ENCODE data around the gene INTS3.
"Not testable (repeated sequence)": the region's sequence is repeated elsewhere in the genome, so short reads cannot be mapped to it uniquely, and the experiment has no call there.

INTS3 gene

GRCh38 chr1:153752072-153752471 lies 24.2 kb downstream of the INTS3 start:
- DNase-seq (ENCODE audit: low read depth in 2 of 2) = no peak

- no peak for DNase-seq (ENCODE audit: low read depth in 2 of 2)
Observed at GRCh38 chr1:153752571-153753195, 24.8 kb downstream of the INTS3 start.

- DNase-seq (ENCODE audit: low read depth in 2 of 2) = no peak
Observed at GRCh38 chr1:153754266-153754665, 26.4 kb downstream of the INTS3 start.

GRCh38 chr1:153760440-153760839 lies 32.6 kb downstream of the INTS3 start:
- DNase-seq (ENCODE audit: low read depth in 2 of 2) = no peak

- no peak for DNase-seq (ENCODE audit: low read depth in 2 of 2)
Observed at GRCh38 chr1:153763365-153764225, 35.7 kb downstream of the INTS3 start.

- no peak for DNase-seq (ENCODE audit: low read depth in 2 of 2)
Observed at GRCh38 chr1:153764310-153764709, 36.5 kb downstream of the INTS3 start.

- DNase-seq (ENCODE audit: low read depth in 2 of 2) = not testable (repeated sequence)
Observed at GRCh38 chr1:153766663-153767062, 38.8 kb downstream of the INTS3 start.

- DNase-seq (ENCODE audit: low read depth in 2 of 2) = no peak
Observed at GRCh38 chr1:153767519-153767918, 39.7 kb downstream of the INTS3 start.

GRCh38 chr1:153768316-153769181 lies 40.7 kb downstream of the INTS3 start:
- DNase-seq (ENCODE audit: low read depth in 2 of 2) = no peak

- DNase-seq (ENCODE audit: low read depth in 2 of 2) = no peak
Observed at GRCh38 chr1:153769221-153769620, 41.4 kb downstream of the INTS3 start.

- no peak for DNase-seq (ENCODE audit: low read depth in 2 of 2)
Observed at GRCh38 chr1:153770797-153771196, 42.9 kb downstream of the INTS3 start.

- no peak for DNase-seq (ENCODE audit: low read depth in 2 of 2)
Observed at GRCh38 chr1:153771261-153771660, 43.4 kb downstream of the INTS3 start.

GRCh38 chr1:153771841-153772593 lies 44.2 kb downstream of the INTS3 start:
- DNase-seq (ENCODE audit: low read depth in 2 of 2) = no peak

- DNase-seq (ENCODE audit: low read depth in 2 of 2) = no peak
Observed at GRCh38 chr1:153773096-153773921, 45.5 kb downstream of the INTS3 start.

GRCh38 chr1:153774026-153774595 lies 46.3 kb downstream of the INTS3 start:
- no peak for DNase-seq (ENCODE audit: low read depth in 2 of 2)

- DNase-seq (ENCODE audit: low read depth in 2 of 2) = no peak
Observed at GRCh38 chr1:153774780-153775457, 47.1 kb downstream of the INTS3 start, which contains the start of gene SLC27A3. Gene SLC27A3 (plus strand): TSS chr1:153775407. CDS start chr1:153775498, 91 bp downstream.

GRCh38 chr1:153775458-153776327 lies 47.8 kb downstream of the INTS3 start:
- DNase-seq (ENCODE audit: low read depth in 2 of 2) = peak; percentile 7 to 33

- DNase-seq (ENCODE audit: low read depth in 2 of 2) = no peak
Observed at GRCh38 chr1:153776352-153776751, 48.5 kb downstream of the INTS3 start.
